DND-41 (cell line): ENCODE results near the gene PTMS.

ENCODE experiments used
- CTCF ChIP-seq: IDR thresholded peaks from 2 replicates; pipeline ENCODE4 v1.5.1; 2012; ENCODE audit warnings: borderline replicate concordance, low read length, moderate library complexity, mild to moderate bottlenecking; ENCODE audit not compliant: poor library complexity, severe bottlenecking; ENCODE audit errors: extremely low read depth
- EZH2 ChIP-seq: IDR thresholded peaks from 3 replicates; pipeline ENCODE4 v1.6.1; 2012; ENCODE audit warnings: borderline replicate concordance, low read depth, mild to moderate bottlenecking, moderate library complexity, low read length, inconsistent platforms; ENCODE audit not compliant: severe bottlenecking

GRCh38 chr12:6768990-6769389 is 2.8 kb downstream of the PTMS start:
- TF ChIP-seq CTCF (no peak), EZH2 (no peak)
